Prostate gland (tissue), 2 donors: ENCODE data around the gene C2CD4C. TPM values are rescaled to one million over a fixed set of nuclear protein-coding genes. Genes with fewer than 3 reads are reported as not detected.

Source experiments
- DNase-seq: peaks from one replicate; pipeline ENCODE4 v3.0.0-alpha.2; 2019; ENCODE audit warnings: low spot score
- H3K27ac ChIP-seq, 2 donors: fragments of 200-600 bp; sonication (generic); 2 replicates each; pipeline ENCODE4 v1.5.1; 2017 to 2019
- H3K27me3 ChIP-seq: fragments of 200-600 bp; sonication (generic); replicated peaks from 2 replicates; pipeline ENCODE4 v1.5.1; 2019; ENCODE audit not compliant: insufficient read depth
- H3K36me3 ChIP-seq, 2 donors: fragments of 200-600 bp; sonication (generic); 1 replicate in 1 of 2; 2 replicates in 1 of 2; pipeline versions ENCODE4 v1.5.1 to v1.8.1; 2017 to 2019
- H3K4me1 ChIP-seq: fragments of 200-600 bp; sonication (generic); replicated peaks from 2 replicates; pipeline ENCODE4 v1.5.1; 2019
- H3K4me3 ChIP-seq, 2 donors: fragments of 200-600 bp; sonication (generic); 2 replicates each; pipeline ENCODE4 v1.5.1; 2017 to 2019
- H3K9me3 ChIP-seq: fragments of 200-600 bp; sonication (generic); 2 replicates; pipeline ENCODE4 v1.5.1; 2017
- POLR2A ChIP-seq: fragments of 450-650 bp; IDR thresholded peaks from one replicate; pipeline ENCODE4 v1.6.1; 2016; ENCODE audit warnings: antibody characterized with exemption, mild to moderate bottlenecking
- POLR2AphosphoS5 ChIP-seq: sonication (generic); formaldehyde crosslinking; IDR thresholded peaks from one replicate; pipeline ENCODE4 v1.6.1; 2017; ENCODE audit warnings: antibody characterized with exemption
- WGBS: methylation state at CpG from one replicate; pipeline ENCODE4 v1.1.5; 2018; 5-methylcytosine and 5-hydroxymethylcytosine counted together
- intact Hi-C: fragments of 100-400 bp; cut with DNase I; formaldehyde crosslinking; loops from one replicate; pipeline ENCODE4 v1.14.2; 2022
- total RNA-seq, 2 donors: library from RNA; depleted of rRNA; stranded (reverse); fragments of >200 nt; gene quantifications; one replicate each; pipeline ENCODE4 v1.1.0, GENCODE V29; 2016
- TF ChIP-seq, protein P1 (sequence below), 4 experiments: fragments of 200-600 bp in 2 of 4; fragments of 450-650 bp in 2 of 4; sonication (generic) in 2 of 4; IDR thresholded peaks; 1 replicate in 3 of 4; 2 replicates in 1 of 4; pipeline ENCODE4 v1.5.1; 2016 to 2019; ENCODE audit warnings: antibody characterized with exemption in 4 of 4, mild to moderate bottlenecking in 2 of 4, moderate library complexity in 2 of 4

Gene C2CD4C
- total RNA-seq, 2 donors from 2014 or later = 0.59 to 3.1 TPM

GRCh38 chr19:372306-372890 lies 36.5 kb downstream of the C2CD4C start:
- H3K9me3 ChIP-seq = no peaks in the 10 kb centered on the region
- peaks cover 6% of the 10 kb centered on the region for H3K4me1 ChIP-seq
- WGBS = 31% methylated on average over 14 of the region's 14 CpGs
- intact Hi-C loops = no loop called here
- no peak overlapping the region for H3K27ac ChIP-seq
- no peak overlapping the region for H3K4me3 ChIP-seq
- TF ChIP-seq POLR2A = no peak
- TF ChIP-seq, protein P1, sequence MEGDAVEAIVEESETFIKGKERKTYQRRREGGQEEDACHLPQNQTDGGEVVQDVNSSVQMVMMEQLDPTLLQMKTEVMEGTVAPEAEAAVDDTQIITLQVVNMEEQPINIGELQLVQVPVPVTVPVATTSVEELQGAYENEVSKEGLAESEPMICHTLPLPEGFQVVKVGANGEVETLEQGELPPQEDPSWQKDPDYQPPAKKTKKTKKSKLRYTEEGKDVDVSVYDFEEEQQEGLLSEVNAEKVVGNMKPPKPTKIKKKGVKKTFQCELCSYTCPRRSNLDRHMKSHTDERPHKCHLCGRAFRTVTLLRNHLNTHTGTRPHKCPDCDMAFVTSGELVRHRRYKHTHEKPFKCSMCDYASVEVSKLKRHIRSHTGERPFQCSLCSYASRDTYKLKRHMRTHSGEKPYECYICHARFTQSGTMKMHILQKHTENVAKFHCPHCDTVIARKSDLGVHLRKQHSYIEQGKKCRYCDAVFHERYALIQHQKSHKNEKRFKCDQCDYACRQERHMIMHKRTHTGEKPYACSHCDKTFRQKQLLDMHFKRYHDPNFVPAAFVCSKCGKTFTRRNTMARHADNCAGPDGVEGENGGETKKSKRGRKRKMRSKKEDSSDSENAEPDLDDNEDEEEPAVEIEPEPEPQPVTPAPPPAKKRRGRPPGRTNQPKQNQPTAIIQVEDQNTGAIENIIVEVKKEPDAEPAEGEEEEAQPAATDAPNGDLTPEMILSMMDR (IDR thresholded peaks at IDR 0.05) = no peak
- TF ChIP-seq POLR2AphosphoS5 = no peak
- DNase-seq = no peak
- H3K27me3 ChIP-seq = no peaks in the 10 kb centered on the region
- no peaks in the 10 kb centered on the region for H3K36me3 ChIP-seq

GRCh38 chr19:371501-372168 lies 37.3 kb downstream of the C2CD4C start:
- TF ChIP-seq POLR2AphosphoS5 = no peak
- no peak for TF ChIP-seq POLR2A
- TF ChIP-seq, protein P1 (IDR thresholded peaks at IDR 0.05) = no peak
- intact Hi-C loops = no loop called here
- no peaks in the 10 kb centered on the region for H3K27me3 ChIP-seq
- no peak for DNase-seq
- peaks cover 6% of the 10 kb centered on the region for H3K4me1 ChIP-seq
- H3K9me3 ChIP-seq = no peaks in the 10 kb centered on the region
- H3K36me3 ChIP-seq = no peaks in the 10 kb centered on the region
- no peak overlapping the region for H3K27ac ChIP-seq
- no peak overlapping the region for H3K4me3 ChIP-seq
- 62% methylated on average over 17 of the region's 17 CpGs for WGBS

- TF ChIP-seq POLR2AphosphoS5 (no peak), POLR2A (no peak)
- TF ChIP-seq, protein P1 (IDR thresholded peaks at IDR 0.05) = no peak
- no peaks in the 10 kb centered on the region for H3K9me3 ChIP-seq
- intact Hi-C loops = no loop called here
- H3K36me3 ChIP-seq = no peaks in the 10 kb centered on the region
- H3K27me3 ChIP-seq = no peaks in the 10 kb centered on the region
- H3K4me1 ChIP-seq = peaks cover 6% of the 10 kb centered on the region
- H3K27ac ChIP-seq = no peak overlapping the region
- no peak overlapping the region for H3K4me3 ChIP-seq
- DNase-seq = no peak
- WGBS = 91% methylated on average over 43 of the region's 43 CpGs
Observed at GRCh38 chr19:370641-371330, 38.2 kb downstream of the C2CD4C start.

DNA sequence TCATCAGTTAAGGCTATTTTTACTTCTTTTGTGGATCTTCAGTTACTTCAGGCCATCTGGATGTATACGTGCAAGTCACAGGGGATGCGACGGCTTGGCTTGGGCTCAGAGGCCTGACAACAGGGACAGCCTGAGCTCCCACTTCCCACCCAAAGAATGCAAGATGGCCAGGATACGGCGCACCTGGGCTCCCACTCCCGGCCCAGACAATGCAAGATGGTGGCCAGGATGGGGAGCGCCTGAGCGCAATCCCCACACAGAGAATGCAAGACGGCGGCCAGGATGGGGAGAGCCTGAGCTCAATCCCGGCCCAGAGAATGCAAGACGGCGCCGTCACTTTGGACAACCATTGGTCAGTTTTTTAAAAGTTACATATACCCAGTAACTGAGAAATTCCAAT lies 39.1 kb downstream of the C2CD4C start:
- WGBS = 95% methylated on average over 14 of the region's 14 CpGs
- Histone ChIP-seq H3K4me3 (no peak overlapping the region), H3K9me3 (no peaks in the 10 kb centered on the region), H3K27me3 (no peaks in the 10 kb centered on the region), H3K27ac (no peak overlapping the region), H3K4me1 (peaks cover 6% of the 10 kb centered on the region), H3K36me3 (no peaks in the 10 kb centered on the region)
- TF ChIP-seq, protein P1 (IDR thresholded peaks at IDR 0.05) = no peak
- no peak for TF ChIP-seq POLR2A
- TF ChIP-seq POLR2AphosphoS5 = no peak
- intact Hi-C loops = no loop called here
- DNase-seq = no peak
